ENCODE results near the gene COL6A2. TPM values are rescaled to one million over a fixed set of nuclear protein-coding genes. Genes with fewer than 3 reads are reported as not detected.
A peak's percentile ranks its signal among the peaks of the same experiment; 100 is the strongest.

COL6A2 gene
- total RNA-seq, 1 donor from 2014 or later, result 535 TPM

- DNase-seq (ENCODE audit: extremely low spot score in 2 of 2), result no peak
- Histone ChIP-seq H3K4me1 (no peaks in the 10 kb centered on the region), H3K9me3 (no peaks in the 10 kb centered on the region), H3K27ac (no peak overlapping the region), H3K36me3 (peaks cover 0 to 14% of the 10 kb centered on the region in 2 donors), H3K4me3 (no peak overlapping the region), H3K27me3 (no peaks in the 10 kb centered on the region)
- intact Hi-C loops (cut with DNase I), result no loop called here
- TF ChIP-seq POLR2AphosphoS5 (IDR thresholded peaks at IDR 0.05; ENCODE audit: insufficient read depth in 1 of 2, low read depth in 1 of 2) (no peak), POLR2A (IDR thresholded peaks at IDR 0.05) (no peak)
These were observed 33.6 kb downstream of the COL6A2 start for GRCh38 chr21:46131588-46131837.

- no peak for DNase-seq (ENCODE audit: extremely low spot score in 2 of 2)
- Histone ChIP-seq H3K27ac (no peak overlapping the region), H3K36me3 (peaks cover 0 to 9% of the 10 kb centered on the region in 2 donors), H3K4me1 (no peaks in the 10 kb centered on the region), H3K27me3 (no peaks in the 10 kb centered on the region), H3K9me3 (no peaks in the 10 kb centered on the region), H3K4me3 (no peak overlapping the region)
- intact Hi-C loops (cut with DNase I), result no loop called here
- no peak for TF ChIP-seq POLR2A (IDR thresholded peaks at IDR 0.05)
- TF ChIP-seq POLR2AphosphoS5 (IDR thresholded peaks at IDR 0.05; ENCODE audit: insufficient read depth in 1 of 2, low read depth in 1 of 2), result peak in 1 of 2 donors; percentile 49
These were observed 34.1 kb downstream of the COL6A2 start for GRCh38 chr21:46131838-46132651.

DNA sequence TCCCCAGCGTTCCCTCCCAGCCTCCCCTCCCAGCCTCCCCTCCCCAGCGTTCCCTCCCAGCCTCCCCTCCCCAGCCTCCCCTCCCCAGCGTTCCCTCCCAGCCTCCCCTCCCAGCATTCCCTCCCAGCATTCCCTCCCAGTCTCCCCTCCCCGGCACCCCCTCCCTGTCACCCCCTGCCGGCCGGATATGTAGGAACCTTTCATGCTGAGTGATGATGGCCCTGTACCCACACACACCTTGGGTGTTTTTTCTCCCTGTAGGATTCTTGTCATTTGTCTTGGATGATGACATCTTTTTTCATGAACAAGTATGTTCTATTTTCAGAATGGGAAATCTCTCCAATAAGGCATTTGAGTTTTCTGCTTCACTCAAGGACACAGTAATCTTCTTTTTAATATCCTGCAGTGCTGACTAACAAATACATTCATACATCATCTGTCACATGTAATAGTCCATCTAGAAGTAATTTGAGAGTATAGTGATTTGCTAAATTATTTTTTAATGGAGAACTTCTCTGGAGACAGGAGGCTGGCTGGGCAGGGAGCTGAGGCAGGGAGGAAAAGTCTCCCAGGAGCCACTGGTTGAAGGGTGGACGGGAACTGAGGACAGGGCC is 38.0 kb downstream of the COL6A2 start:
- Histone ChIP-seq H3K27me3 (no peaks in the 10 kb centered on the region), H3K4me3 (no peak overlapping the region), H3K9me3 (no peaks in the 10 kb centered on the region), H3K36me3 (no peaks in the 10 kb centered on the region), H3K27ac (no peak overlapping the region), H3K4me1 (no peaks in the 10 kb centered on the region)
- TF ChIP-seq, protein P1, sequence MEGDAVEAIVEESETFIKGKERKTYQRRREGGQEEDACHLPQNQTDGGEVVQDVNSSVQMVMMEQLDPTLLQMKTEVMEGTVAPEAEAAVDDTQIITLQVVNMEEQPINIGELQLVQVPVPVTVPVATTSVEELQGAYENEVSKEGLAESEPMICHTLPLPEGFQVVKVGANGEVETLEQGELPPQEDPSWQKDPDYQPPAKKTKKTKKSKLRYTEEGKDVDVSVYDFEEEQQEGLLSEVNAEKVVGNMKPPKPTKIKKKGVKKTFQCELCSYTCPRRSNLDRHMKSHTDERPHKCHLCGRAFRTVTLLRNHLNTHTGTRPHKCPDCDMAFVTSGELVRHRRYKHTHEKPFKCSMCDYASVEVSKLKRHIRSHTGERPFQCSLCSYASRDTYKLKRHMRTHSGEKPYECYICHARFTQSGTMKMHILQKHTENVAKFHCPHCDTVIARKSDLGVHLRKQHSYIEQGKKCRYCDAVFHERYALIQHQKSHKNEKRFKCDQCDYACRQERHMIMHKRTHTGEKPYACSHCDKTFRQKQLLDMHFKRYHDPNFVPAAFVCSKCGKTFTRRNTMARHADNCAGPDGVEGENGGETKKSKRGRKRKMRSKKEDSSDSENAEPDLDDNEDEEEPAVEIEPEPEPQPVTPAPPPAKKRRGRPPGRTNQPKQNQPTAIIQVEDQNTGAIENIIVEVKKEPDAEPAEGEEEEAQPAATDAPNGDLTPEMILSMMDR (IDR thresholded peaks at IDR 0.05), result no peak
- TF ChIP-seq POLR2AphosphoS5 (IDR thresholded peaks at IDR 0.05; ENCODE audit: insufficient read depth in 1 of 2, low read depth in 1 of 2), result no peak
- no peak for TF ChIP-seq POLR2A (IDR thresholded peaks at IDR 0.05)
- DNase-seq (ENCODE audit: extremely low spot score in 2 of 2), result no peak
- intact Hi-C loops (cut with DNase I), result no loop called here

GRCh38 chr21:46136739-46137349 is 38.9 kb downstream of the COL6A2 start:
- Histone ChIP-seq H3K4me3 (no peak overlapping the region), H3K9me3 (no peaks in the 10 kb centered on the region), H3K27ac (no peak overlapping the region), H3K27me3 (no peaks in the 10 kb centered on the region), H3K4me1 (no peaks in the 10 kb centered on the region), H3K36me3 (no peaks in the 10 kb centered on the region)
- intact Hi-C loops (cut with DNase I), result no loop called here
- DNase-seq (ENCODE audit: extremely low spot score in 2 of 2), result no peak
- TF ChIP-seq, protein P1 (IDR thresholded peaks at IDR 0.05), result no peak
- TF ChIP-seq POLR2AphosphoS5 (IDR thresholded peaks at IDR 0.05; ENCODE audit: insufficient read depth in 1 of 2, low read depth in 1 of 2), result no peak
- TF ChIP-seq POLR2A (IDR thresholded peaks at IDR 0.05), result no peak

DNA sequence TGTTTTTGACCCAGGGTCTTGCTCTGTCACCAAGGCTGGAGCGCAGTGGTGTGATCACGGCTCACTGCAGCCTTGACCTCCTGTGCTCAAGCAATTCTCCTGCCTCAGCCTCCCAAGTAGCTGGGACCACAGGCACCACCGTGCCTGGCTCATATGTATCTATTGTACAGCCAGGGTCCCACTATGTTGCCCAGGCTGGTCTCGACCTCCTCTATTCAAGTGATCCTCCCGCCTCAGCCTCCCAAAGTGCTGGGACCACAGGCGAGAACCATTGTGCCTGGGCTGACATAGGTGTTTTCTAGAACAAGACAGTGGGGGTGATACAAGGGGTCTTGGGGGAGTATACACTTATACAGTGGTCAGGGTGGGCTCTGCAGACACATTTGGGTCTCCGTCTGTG is 40.0 kb downstream of the COL6A2 start:
- TF ChIP-seq POLR2A (IDR thresholded peaks at IDR 0.05), result no peak
- TF ChIP-seq POLR2AphosphoS5 (IDR thresholded peaks at IDR 0.05; ENCODE audit: insufficient read depth in 1 of 2, low read depth in 1 of 2), result no peak
- TF ChIP-seq, protein P1 (IDR thresholded peaks at IDR 0.05), result no peak
- Histone ChIP-seq H3K4me3 (no peak overlapping the region), H3K4me1 (no peaks in the 10 kb centered on the region), H3K27ac (no peak overlapping the region), H3K27me3 (no peaks in the 10 kb centered on the region), H3K9me3 (no peaks in the 10 kb centered on the region), H3K36me3 (no peaks in the 10 kb centered on the region)
- no peak for DNase-seq (ENCODE audit: extremely low spot score in 2 of 2)
- intact Hi-C loops (cut with DNase I), result no loop called here
